COLO668 (cell line): Measurements from ENCODE around the gene RAB8B.
"Not testable (repeated sequence)": the region's sequence is repeated elsewhere in the genome, so short reads cannot be mapped to it uniquely, and the experiment has no call there.

Source experiments
- DNase-seq: peaks from one replicate; lab custom pipeline; 2025; ENCODE audit not compliant: unreplicated experiment; lab: John Stamatoyannopoulos, UW

The RAB8B gene

GRCh38 chr15:63203451-63204090 is 14.2 kb downstream of the RAB8B start:
- no peak for DNase-seq

GRCh38 chr15:63206079-63206478 is 16.7 kb downstream of the RAB8B start:
- DNase-seq = no peak

GRCh38 chr15:63208824-63209223 is 19.4 kb downstream of the RAB8B start:
- not testable (repeated sequence) for DNase-seq

- DNase-seq = no peak
Measured at GRCh38 chr15:63210151-63211091, 21.0 kb downstream of the RAB8B start.

- no peak for DNase-seq
Measured at GRCh38 chr15:63211092-63211490, 21.7 kb downstream of the RAB8B start.

- no peak for DNase-seq
Measured at GRCh38 chr15:63211549-63211948, 22.1 kb downstream of the RAB8B start.

GRCh38 chr15:63212050-63213004 is 22.9 kb downstream of the RAB8B start:
- no peak for DNase-seq

- DNase-seq = no peak
Measured at GRCh38 chr15:63218100-63218808, 28.8 kb downstream of the RAB8B start.

GRCh38 chr15:63219196-63219710 is 29.8 kb downstream of the RAB8B start:
- no peak for DNase-seq

- DNase-seq = no peak
Measured at GRCh38 chr15:63221346-63221745, 31.9 kb downstream of the RAB8B start.

- no peak for DNase-seq
Measured at GRCh38 chr15:63223463-63223862, 34.1 kb downstream of the RAB8B start.

- no peak for DNase-seq
Measured at GRCh38 chr15:63225381-63225780, 36.0 kb downstream of the RAB8B start.

- no peak for DNase-seq
Measured at GRCh38 chr15:63226155-63226883, 36.9 kb downstream of the RAB8B start.

GRCh38 chr15:63226966-63227401 is 37.6 kb downstream of the RAB8B start:
- DNase-seq = no peak

- DNase-seq = no peak
Measured at GRCh38 chr15:63227689-63228088, 38.3 kb downstream of the RAB8B start.

- DNase-seq = no peak
Measured at GRCh38 chr15:63231206-63231605, 41.8 kb downstream of the RAB8B start.

- no peak for DNase-seq
Measured at GRCh38 chr15:63231706-63232105, 42.3 kb downstream of the RAB8B start.

- DNase-seq = no peak
Measured at GRCh38 chr15:63232405-63232804, 43.0 kb downstream of the RAB8B start.

GRCh38 chr15:63232943-63233342 is 43.5 kb downstream of the RAB8B start:
- DNase-seq = no peak
